ENCODE results near the gene TDP1. TPM values are rescaled to one million over a fixed set of nuclear protein-coding genes. Genes with fewer than 3 reads are reported as not detected.
A peak's percentile ranks its signal among the peaks of the same experiment; 100 is the strongest.

The TDP1 gene
- total and polyA plus RNA-seq, 2 of the 13 experiments (the other 11 are each of a cell fraction or from before 2014, with no cell fraction given), result 16.4 to 31.2 TPM

DNA sequence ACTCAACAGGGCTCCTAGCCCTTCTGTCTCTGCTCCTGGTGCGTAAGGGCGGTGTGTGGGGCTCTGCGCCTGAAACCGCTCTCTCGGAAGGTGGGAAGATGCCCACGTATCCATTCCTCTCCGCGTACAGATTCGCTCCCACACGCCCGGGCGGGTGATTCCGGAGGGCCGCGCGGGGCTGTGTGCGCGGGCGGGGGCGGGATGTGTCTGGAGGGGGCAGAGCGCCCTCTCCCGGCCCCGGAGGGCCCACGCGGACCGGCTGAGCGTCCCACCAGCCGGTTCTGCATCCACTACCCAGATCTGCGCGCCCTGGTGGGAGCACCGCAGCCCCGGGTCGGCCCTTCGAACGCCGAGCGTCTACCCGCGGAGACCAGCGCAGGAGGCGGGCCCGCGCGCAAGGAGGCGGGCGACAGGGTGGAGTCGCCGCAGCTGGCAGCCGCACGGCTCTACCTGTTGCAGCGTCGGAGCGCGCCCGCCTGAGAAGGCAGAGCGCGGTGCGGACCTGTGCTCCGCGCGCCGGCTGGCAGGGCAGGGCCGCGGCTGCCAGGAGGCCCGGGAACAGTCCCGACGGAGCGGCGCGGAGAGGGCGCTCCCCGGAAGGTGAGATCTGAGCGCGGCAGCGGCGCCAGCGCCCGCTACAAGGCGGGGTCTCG lies 104.7 kb downstream of the TDP1 start (continued):
- no peak for TF ChIP-seq IRF1 (CRISPR knock-in tag; IDR thresholded peaks at IDR 0.05; ENCODE audit: low read depth)
- no peak for TF ChIP-seq REL (CRISPR knock-in tag; conservative IDR thresholded peaks at IDR 0.05)
- peak; percentile 63; the same call in 1 of the 2 replicates for TF ChIP-seq MYPOP (CRISPR knock-in tag; IDR thresholded peaks at IDR 0.05)
- 0 out of 4 replicates have a peak, but pooled peaks of 1 of the 2 experiments have one; percentile 18 for TF ChIP-seq KLF16 (CRISPR knock-in tag; IDR thresholded peaks at IDR 0.05)
- no peak for TF ChIP-seq ZNF768 (CRISPR knock-in tag; IDR thresholded peaks at IDR 0.05)
- TF ChIP-seq ZNF678 (CRISPR knock-in tag; IDR thresholded peaks at IDR 0.05), result no peak
- TF ChIP-seq ARID3A (IDR thresholded peaks at IDR 0.05; ENCODE audit: low read depth, low read length), result no peak
- no peak for TF ChIP-seq ZNF354B (CRISPR knock-in tag; IDR thresholded peaks at IDR 0.05)
- TF ChIP-seq ZNF557 (CRISPR knock-in tag; IDR thresholded peaks at IDR 0.05), result no peak
- no peak for TF ChIP-seq ZUFSP (CRISPR knock-in tag; IDR thresholded peaks at IDR 0.05; ENCODE audit: borderline replicate concordance)
- no peak for TF ChIP-seq PRDM15 (CRISPR knock-in tag; IDR thresholded peaks at IDR 0.05)
- no peak for TF ChIP-seq EED (CRISPR knock-in tag; IDR thresholded peaks at IDR 0.05)
- 0 out of 2 replicates have a peak, but pooled peaks have one; percentile 43 for TF ChIP-seq KLF12 (CRISPR knock-in tag; IDR thresholded peaks at IDR 0.05; ENCODE audit: borderline replicate concordance)
- TF ChIP-seq PRPF4 (IDR thresholded peaks at IDR 0.05; ENCODE audit: low read depth, low read length, poor library complexity, severe bottlenecking), result no peak
- TF ChIP-seq U2AF1 (optimal IDR thresholded peaks at IDR 0.05; ENCODE audit: low read depth, low read length), result no peak

All from HepG2 (cell line).